ENCODE data around the gene AJM1. TPM values are rescaled to one million over a fixed set of nuclear protein-coding genes. Genes with fewer than 3 reads are reported as not detected.
"Not testable (repeated sequence)": the region's sequence is repeated elsewhere in the genome, so short reads cannot be mapped to it uniquely, and the experiment has no call there.

Gene AJM1
- total RNA-seq, 1 donor from 2014 or later, result not detected

DNA sequence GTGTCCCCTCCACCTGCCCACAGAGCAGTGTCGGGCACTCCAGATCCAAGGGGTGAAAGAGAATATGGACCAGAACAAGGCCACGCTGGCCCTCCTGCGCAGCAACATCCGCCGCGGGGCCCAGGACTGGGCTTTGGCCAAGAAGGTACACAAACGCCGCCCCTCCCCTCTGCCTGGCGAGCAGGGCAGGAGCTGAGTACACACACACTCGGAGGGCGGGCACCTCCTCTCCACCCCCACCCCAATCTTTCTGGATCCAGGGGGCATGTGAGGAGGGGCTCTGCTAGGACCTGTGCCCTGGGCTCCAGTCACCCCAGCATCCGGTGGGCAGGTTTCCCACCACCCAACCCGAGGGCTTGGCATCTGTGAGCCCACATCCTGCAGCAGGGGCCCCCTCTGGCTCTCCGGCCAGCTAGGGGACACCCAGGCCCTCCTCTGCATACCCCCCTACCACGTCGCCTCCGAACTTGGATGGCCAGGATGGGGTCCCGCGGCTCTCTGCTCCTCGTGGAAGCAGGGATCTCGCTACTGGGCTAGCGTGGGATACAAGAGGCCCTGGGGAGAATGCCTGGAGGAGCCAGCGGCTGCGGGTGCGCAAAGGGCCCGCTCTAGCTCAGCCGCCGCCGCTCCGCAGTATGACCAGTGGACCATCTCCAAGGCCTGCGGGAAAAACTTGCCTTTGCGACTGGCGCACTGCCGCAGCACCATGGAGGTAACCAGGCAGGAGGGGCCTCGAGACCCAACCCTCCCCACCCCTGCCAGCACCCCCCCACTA is 43.0 kb upstream of the AJM1 start:
- H3K27me3 ChIP-seq, result peaks cover 26% of the 10 kb centered on the region
- peaks cover 38% of the 10 kb centered on the region for H3K4me1 Mint-ChIP-seq
- H3K4me3 ChIP-seq, result peak overlapping the region; percentile 60
- peaks cover 41% of the 10 kb centered on the region for H3F3A ChIP-seq (ENCODE audit: low read depth)
- no peak overlapping the region for H3K9ac ChIP-seq
- H3K4me1 ChIP-seq, result peaks cover 29% of the 10 kb centered on the region
- H3K27ac ChIP-seq, result no peak overlapping the region
- no peaks in the 10 kb centered on the region for H4K20me1 ChIP-seq (ENCODE audit: low read depth)
- no peak overlapping the region for H2AFZ ChIP-seq (replicated peaks)
- H3K4me2 ChIP-seq, result peak overlapping the region; percentile 86
- peaks cover 14% of the 10 kb centered on the region for H3K27me3 Mint-ChIP-seq (ENCODE audit: insufficient read depth, low read depth)
- H3K9me3 Mint-ChIP-seq, result no peaks in the 10 kb centered on the region
- H3K27ac Mint-ChIP-seq, result no peak overlapping the region
- peaks cover 3% of the 10 kb centered on the region for H3K36me3 Mint-ChIP-seq
- TF ChIP-seq EZH2phosphoT487 (IDR thresholded peaks at IDR 0.05) (no peak), EZH2 (IDR thresholded peaks at IDR 0.05) (no peak)
- TF ChIP-seq, protein P1, sequence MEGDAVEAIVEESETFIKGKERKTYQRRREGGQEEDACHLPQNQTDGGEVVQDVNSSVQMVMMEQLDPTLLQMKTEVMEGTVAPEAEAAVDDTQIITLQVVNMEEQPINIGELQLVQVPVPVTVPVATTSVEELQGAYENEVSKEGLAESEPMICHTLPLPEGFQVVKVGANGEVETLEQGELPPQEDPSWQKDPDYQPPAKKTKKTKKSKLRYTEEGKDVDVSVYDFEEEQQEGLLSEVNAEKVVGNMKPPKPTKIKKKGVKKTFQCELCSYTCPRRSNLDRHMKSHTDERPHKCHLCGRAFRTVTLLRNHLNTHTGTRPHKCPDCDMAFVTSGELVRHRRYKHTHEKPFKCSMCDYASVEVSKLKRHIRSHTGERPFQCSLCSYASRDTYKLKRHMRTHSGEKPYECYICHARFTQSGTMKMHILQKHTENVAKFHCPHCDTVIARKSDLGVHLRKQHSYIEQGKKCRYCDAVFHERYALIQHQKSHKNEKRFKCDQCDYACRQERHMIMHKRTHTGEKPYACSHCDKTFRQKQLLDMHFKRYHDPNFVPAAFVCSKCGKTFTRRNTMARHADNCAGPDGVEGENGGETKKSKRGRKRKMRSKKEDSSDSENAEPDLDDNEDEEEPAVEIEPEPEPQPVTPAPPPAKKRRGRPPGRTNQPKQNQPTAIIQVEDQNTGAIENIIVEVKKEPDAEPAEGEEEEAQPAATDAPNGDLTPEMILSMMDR (IDR thresholded peaks at IDR 0.05), result no peak
- DNase-seq (ENCODE audit: low spot score), result peak; percentile 52
- no peaks in the 10 kb centered on the region for H3K79me2 ChIP-seq (ENCODE audit: low read depth)
- peak overlapping the region; percentile 27 for H3K4me3 Mint-ChIP-seq
- H3K9me3 ChIP-seq (ENCODE audit: low read depth), result no peaks in the 10 kb centered on the region
- H3K36me3 ChIP-seq, result no peaks in the 10 kb centered on the region

DNA sequence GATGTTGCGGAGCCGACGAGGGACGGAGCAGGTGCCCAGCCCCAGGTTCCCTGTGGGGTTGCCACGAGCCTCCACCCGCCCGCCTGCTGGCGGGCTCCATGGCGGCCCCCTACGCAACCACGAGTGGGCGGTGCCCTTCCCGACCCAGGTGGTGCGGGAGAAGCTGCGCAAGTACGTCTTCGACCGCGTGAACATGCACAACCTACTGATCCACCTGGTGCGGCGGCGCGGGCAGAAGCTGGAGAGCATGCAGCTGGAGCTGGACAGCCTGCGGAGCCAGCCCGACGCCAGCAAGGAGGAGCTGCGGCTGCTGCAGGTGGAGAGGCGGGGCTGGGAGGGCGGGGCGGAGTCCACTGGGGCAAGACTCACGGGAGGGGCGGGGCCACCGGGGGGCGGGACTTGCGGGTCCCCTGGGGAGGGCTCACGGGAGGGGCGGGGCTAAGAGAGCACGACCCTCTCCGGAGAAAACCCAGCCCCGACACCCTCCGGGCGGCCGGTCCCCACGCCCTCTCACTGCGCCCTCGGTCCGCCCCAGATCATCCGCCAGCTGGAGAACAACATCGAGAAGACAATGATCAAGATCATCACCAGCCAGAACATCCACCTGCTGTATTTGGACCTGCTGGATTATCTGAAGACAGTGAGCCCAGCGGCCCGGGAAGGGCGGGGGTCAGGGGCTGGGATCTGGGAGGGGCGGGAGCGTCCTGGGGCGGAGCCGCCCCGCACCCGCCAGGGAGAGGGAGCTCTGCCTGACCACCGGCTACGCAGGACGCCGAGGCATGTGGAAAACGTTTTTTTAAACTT is 42.2 kb upstream of the AJM1 start:
- no peaks in the 10 kb centered on the region for H3K9me3 Mint-ChIP-seq
- Histone ChIP-seq H3K9ac (no peak overlapping the region), H3K27ac (no peak overlapping the region), H4K20me1 (ENCODE audit: low read depth) (no peaks in the 10 kb centered on the region), H3K27me3 (peaks cover 26% of the 10 kb centered on the region), H3K36me3 (no peaks in the 10 kb centered on the region), H3K79me2 (ENCODE audit: low read depth) (no peaks in the 10 kb centered on the region), H3K4me1 (peaks cover 29% of the 10 kb centered on the region), H3K4me2 (peak overlapping the region; percentile 86), H3K4me3 (peak overlapping the region; percentile 60), H3F3A (ENCODE audit: low read depth) (peaks cover 41% of the 10 kb centered on the region), H3K9me3 (ENCODE audit: low read depth) (no peaks in the 10 kb centered on the region), H2AFZ (replicated peaks) (peak overlapping the region; percentile 91)
- peaks cover 36% of the 10 kb centered on the region for H3K4me1 Mint-ChIP-seq
- peak; percentile 97 for DNase-seq (ENCODE audit: low spot score)
- H3K27ac Mint-ChIP-seq, result no peak overlapping the region
- H3K36me3 Mint-ChIP-seq, result peaks cover 3% of the 10 kb centered on the region
- TF ChIP-seq, protein P1 (IDR thresholded peaks at IDR 0.05), result peak; percentile 5
- no peak for TF ChIP-seq EZH2phosphoT487 (IDR thresholded peaks at IDR 0.05)
- H3K27me3 Mint-ChIP-seq (ENCODE audit: insufficient read depth, low read depth), result peaks cover 14% of the 10 kb centered on the region
- peak overlapping the region; percentile 89 for H3K4me3 Mint-ChIP-seq

DNA sequence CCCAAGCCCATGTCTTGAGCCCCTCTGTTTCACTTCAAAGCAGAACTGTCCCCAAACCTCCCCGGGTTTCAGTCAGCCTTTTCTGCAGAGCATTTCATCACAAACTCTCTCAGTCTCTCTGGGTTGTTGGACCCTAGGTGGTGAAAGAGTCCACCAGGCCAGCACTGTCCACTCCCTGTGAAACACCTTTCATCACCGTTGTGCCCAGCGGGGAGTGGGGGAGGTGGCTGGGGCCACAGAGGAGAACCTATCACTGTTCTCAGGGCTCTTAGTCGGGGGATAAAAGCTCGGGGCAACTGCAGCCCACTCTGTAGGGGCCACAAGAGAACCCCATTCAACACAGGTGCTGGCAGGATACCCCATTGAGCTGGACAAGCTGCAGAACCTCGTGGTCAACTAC is 40.0 kb upstream of the AJM1 start:
- DNase-seq (ENCODE audit: low spot score), result no peak
- H3K4me1 ChIP-seq, result peaks cover 20% of the 10 kb centered on the region
- TF ChIP-seq EZH2phosphoT487 (IDR thresholded peaks at IDR 0.05), result no peak
- no peak for TF ChIP-seq EZH2 (IDR thresholded peaks at IDR 0.05)
- TF ChIP-seq, protein P1 (IDR thresholded peaks at IDR 0.05), result no peak
- H3K79me2 ChIP-seq (ENCODE audit: low read depth), result no peaks in the 10 kb centered on the region
- Mint-ChIP-seq H3K4me1 (peaks cover 31% of the 10 kb centered on the region), H3K4me3 (no peak overlapping the region), H3K27ac (no peak overlapping the region), H3K36me3 (peaks cover 6% of the 10 kb centered on the region), H3K27me3 (ENCODE audit: insufficient read depth, low read depth) (peaks cover 13% of the 10 kb centered on the region), H3K9me3 (peaks cover 2% of the 10 kb centered on the region)
- no peak overlapping the region for H3K27ac ChIP-seq
- H3K4me3 ChIP-seq, result no peak overlapping the region
- H3K27me3 ChIP-seq, result peaks cover 26% of the 10 kb centered on the region
- H3K4me2 ChIP-seq, result no peak overlapping the region
- no peaks in the 10 kb centered on the region for H4K20me1 ChIP-seq (ENCODE audit: low read depth)
- no peak overlapping the region for H2AFZ ChIP-seq (replicated peaks)
- H3K9me3 ChIP-seq (ENCODE audit: low read depth), result no peaks in the 10 kb centered on the region
- peaks cover 28% of the 10 kb centered on the region for H3F3A ChIP-seq (ENCODE audit: low read depth)
- no peaks in the 10 kb centered on the region for H3K36me3 ChIP-seq
- H3K9ac ChIP-seq, result no peak overlapping the region

DNA sequence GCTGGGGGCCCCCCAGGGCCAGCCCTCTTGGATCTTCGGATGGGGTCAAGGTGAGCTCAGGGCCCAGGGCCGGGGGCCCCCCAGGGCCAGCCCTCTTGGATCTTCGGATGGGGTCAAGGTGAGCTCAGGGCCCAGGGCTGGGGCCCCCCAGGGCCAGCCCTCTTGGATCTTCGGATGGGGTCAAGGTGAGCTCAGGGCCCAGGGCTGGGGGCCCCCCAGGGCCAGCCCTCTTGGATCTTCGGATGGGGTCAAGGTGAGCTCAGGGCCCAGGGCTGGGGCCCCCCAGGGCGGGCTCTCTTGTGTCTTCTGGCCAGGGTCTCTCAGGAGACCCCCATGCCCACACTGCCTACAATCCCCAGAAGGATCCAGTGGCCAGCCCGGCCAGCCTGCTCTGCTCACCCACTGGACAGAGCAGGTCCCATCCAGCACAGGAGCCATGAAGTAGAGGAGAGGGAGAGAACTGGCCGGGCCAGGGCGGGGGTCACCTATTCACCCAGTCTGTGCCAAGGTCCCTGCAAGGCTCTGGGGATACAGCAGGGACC is 39.2 kb upstream of the AJM1 start:
- peaks cover 24% of the 10 kb centered on the region for H3K27me3 ChIP-seq
- not testable (repeated sequence) for H3K27ac Mint-ChIP-seq; H3K36me3 ChIP-seq; H3K27ac ChIP-seq; H3K9ac ChIP-seq; H3K9me3 ChIP-seq (ENCODE audit: low read depth); H3K36me3 Mint-ChIP-seq; H3K4me3 ChIP-seq; DNase-seq (ENCODE audit: low spot score); H3K9me3 Mint-ChIP-seq; H4K20me1 ChIP-seq (ENCODE audit: low read depth); H3K4me3 Mint-ChIP-seq; H3K4me2 ChIP-seq; H2AFZ ChIP-seq (replicated peaks); H3K79me2 ChIP-seq (ENCODE audit: low read depth)
- Mint-ChIP-seq H3K27me3 (ENCODE audit: insufficient read depth, low read depth) (peaks cover 16% of the 10 kb centered on the region), H3K4me1 (peaks cover 29% of the 10 kb centered on the region)
- peaks cover 18% of the 10 kb centered on the region for H3K4me1 ChIP-seq
- peaks cover 27% of the 10 kb centered on the region for H3F3A ChIP-seq (ENCODE audit: low read depth)
